ENCODE results near the gene LDLRAD4. TPM values are rescaled to one million over a fixed set of nuclear protein-coding genes. Genes with fewer than 3 reads are reported as not detected.

The LDLRAD4 gene
- total RNA-seq, 1 experiment from 2014 or later: 3.6 TPM

- BruUV-seq (replicated peaks): no TSS peak
- Histone ChIP-seq H3K4me1 (ENCODE audit: insufficient read depth, low read length, poor library complexity, severe bottlenecking) (no peaks in the 10 kb centered on the region), H3K36me3 (ENCODE audit: insufficient read depth, low read length, poor library complexity, severe bottlenecking) (no peaks in the 10 kb centered on the region), H3K4me3 (ENCODE audit: low read depth, low read length, poor library complexity, severe bottlenecking) (no peak overlapping the region), H3K9me3 (ENCODE audit: low read depth, low read length, poor library complexity, severe bottlenecking) (no peaks in the 10 kb centered on the region), H3K27me3 (replicated peaks; ENCODE audit: insufficient read depth, low read depth, low read length, poor library complexity) (no peaks in the 10 kb centered on the region), H3K27ac (ENCODE audit: low read depth, low read length, poor library complexity, severe bottlenecking) (no peak overlapping the region)
- intact Hi-C loops (cut with micrococcal nuclease; ENCODE audit: unreplicated experiment): no loop called here
- DNase-seq (ENCODE audit: low spot score): no peak
- ChIA-PET CTCF (no interaction called here), POLR2A (ENCODE audit: low non-redundant PET) (no interaction called here)
- no peak for TF ChIP-seq EZH2 (IDR thresholded peaks at IDR 0.05; ENCODE audit: borderline replicate concordance, low read depth, low read length, poor library complexity, severe bottlenecking)
Observed at GRCh38 chr18:13572148-13572547, 353.6 kb downstream of the LDLRAD4 start.

DNA sequence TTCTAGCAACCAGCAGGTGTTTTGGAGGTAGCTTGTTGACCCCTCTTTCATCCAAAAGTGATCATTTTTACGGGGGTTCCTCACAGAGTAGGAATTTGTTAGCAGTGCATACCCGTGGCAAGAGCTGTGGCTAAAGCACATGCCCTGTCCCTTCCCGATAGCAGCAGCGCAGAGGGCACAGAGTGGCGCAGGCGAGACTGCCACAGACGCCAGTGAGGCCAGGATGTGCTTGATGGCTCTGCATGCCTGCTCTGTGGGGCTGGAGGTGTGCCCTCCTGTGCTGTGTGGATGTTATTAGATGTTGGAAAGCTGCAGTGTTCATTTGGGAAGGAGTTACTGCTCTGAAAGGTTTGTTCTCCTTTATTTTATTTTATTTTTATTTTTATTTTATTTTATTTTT is 354.2 kb downstream of the LDLRAD4 start:
- Histone ChIP-seq H3K4me1 (ENCODE audit: insufficient read depth, low read length, poor library complexity, severe bottlenecking) (no peaks in the 10 kb centered on the region), H3K27me3 (replicated peaks; ENCODE audit: insufficient read depth, low read depth, low read length, poor library complexity) (no peaks in the 10 kb centered on the region), H3K4me3 (ENCODE audit: low read depth, low read length, poor library complexity, severe bottlenecking) (no peak overlapping the region), H3K9me3 (ENCODE audit: low read depth, low read length, poor library complexity, severe bottlenecking) (no peaks in the 10 kb centered on the region), H3K36me3 (ENCODE audit: insufficient read depth, low read length, poor library complexity, severe bottlenecking) (no peaks in the 10 kb centered on the region), H3K27ac (ENCODE audit: low read depth, low read length, poor library complexity, severe bottlenecking) (no peak overlapping the region)
- BruUV-seq (replicated peaks): no TSS peak
- TF ChIP-seq CTCF (conservative IDR thresholded peaks at IDR 0.05; ENCODE audit: low read depth, low read length) (no peak), EZH2 (IDR thresholded peaks at IDR 0.05; ENCODE audit: borderline replicate concordance, low read depth, low read length, poor library complexity, severe bottlenecking) (no peak)
- DNase-seq (ENCODE audit: low spot score): no peak
- intact Hi-C loops (cut with micrococcal nuclease; ENCODE audit: unreplicated experiment): no loop called here
- CTCF ChIA-PET: no interaction called here
- POLR2A ChIA-PET (ENCODE audit: low non-redundant PET): no interaction called here

DNA sequence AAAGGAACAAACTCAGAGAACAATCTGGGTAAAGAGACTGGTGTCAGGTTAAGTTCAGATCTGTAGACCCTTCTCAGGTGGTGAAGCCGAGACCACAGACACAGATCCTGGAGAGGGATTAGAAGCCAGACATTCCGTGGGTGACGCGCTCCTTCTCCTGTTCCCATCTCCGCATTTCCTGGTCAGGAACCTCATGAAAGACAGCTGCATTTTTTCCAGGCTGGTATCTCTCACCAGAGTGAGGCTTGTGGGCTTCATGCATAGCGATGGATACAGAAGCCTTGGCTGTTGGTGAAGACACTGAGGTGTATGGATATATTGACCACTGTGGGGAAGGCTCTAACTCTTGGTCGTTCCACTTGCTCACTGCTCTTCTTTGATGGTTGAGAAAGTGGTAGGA is 355.2 kb downstream of the LDLRAD4 start:
- POLR2A ChIA-PET (ENCODE audit: low non-redundant PET): no interaction called here

More for the DNA sequence above, 355.2 kb downstream of the LDLRAD4 start:
- intact Hi-C loops (cut with micrococcal nuclease; ENCODE audit: unreplicated experiment): no loop called here
- TF ChIP-seq CTCF (conservative IDR thresholded peaks at IDR 0.05; ENCODE audit: low read depth, low read length) (no peak), EZH2 (IDR thresholded peaks at IDR 0.05; ENCODE audit: borderline replicate concordance, low read depth, low read length, poor library complexity, severe bottlenecking) (no peak)
- CTCF ChIA-PET: no interaction called here
- no peaks in the 10 kb centered on the region for H3K9me3 ChIP-seq (ENCODE audit: low read depth, low read length, poor library complexity, severe bottlenecking)
- no peak for DNase-seq (ENCODE audit: low spot score)
- no peaks in the 10 kb centered on the region for H3K36me3 ChIP-seq (ENCODE audit: insufficient read depth, low read length, poor library complexity, severe bottlenecking)
- no TSS peak for BruUV-seq (replicated peaks)
- H3K4me3 ChIP-seq (ENCODE audit: low read depth, low read length, poor library complexity, severe bottlenecking): no peak overlapping the region
- H3K27me3 ChIP-seq (replicated peaks; ENCODE audit: insufficient read depth, low read depth, low read length, poor library complexity): no peaks in the 10 kb centered on the region
- no peaks in the 10 kb centered on the region for H3K4me1 ChIP-seq (ENCODE audit: insufficient read depth, low read length, poor library complexity, severe bottlenecking)
- no peak overlapping the region for H3K27ac ChIP-seq (ENCODE audit: low read depth, low read length, poor library complexity, severe bottlenecking)

Data from A673 (cell line).